ENCODE measurements around the gene STIMATE. TPM values are rescaled to one million over a fixed set of nuclear protein-coding genes. Genes with fewer than 3 reads are reported as not detected.

The STIMATE gene
- total and polyA plus RNA-seq, 12 donors: 15.4 to 42.8 (median 22.2) TPM

- WGBS, 4 donors: 75 to 80% (median 78%) methylated on average over 6 of the region's 6 CpGs
- Histone ChIP-seq H3K27me3 (no peaks in the 10 kb centered on the region), H3K36me3 (replicated peaks in 1 of 2) (peaks cover 0 to 5% of the 10 kb centered on the region in 2 donors), H3K9me3 (replicated peaks in 1 of 3) (no peaks in the 10 kb centered on the region), H3K27ac (no peak overlapping the region), H3K4me3 (no peak overlapping the region), H3K4me1 (replicated peaks in 1 of 2) (peaks cover 0 to 4% of the 10 kb centered on the region in 2 donors)
- intact Hi-C loops (cut with DNase I): loop anchor here in 1 of 2 donors (10.0 kb wide), 1 partner anchor 149 kb away; no protein-coding TSS in a partner anchor
- TF ChIP-seq, protein P1, sequence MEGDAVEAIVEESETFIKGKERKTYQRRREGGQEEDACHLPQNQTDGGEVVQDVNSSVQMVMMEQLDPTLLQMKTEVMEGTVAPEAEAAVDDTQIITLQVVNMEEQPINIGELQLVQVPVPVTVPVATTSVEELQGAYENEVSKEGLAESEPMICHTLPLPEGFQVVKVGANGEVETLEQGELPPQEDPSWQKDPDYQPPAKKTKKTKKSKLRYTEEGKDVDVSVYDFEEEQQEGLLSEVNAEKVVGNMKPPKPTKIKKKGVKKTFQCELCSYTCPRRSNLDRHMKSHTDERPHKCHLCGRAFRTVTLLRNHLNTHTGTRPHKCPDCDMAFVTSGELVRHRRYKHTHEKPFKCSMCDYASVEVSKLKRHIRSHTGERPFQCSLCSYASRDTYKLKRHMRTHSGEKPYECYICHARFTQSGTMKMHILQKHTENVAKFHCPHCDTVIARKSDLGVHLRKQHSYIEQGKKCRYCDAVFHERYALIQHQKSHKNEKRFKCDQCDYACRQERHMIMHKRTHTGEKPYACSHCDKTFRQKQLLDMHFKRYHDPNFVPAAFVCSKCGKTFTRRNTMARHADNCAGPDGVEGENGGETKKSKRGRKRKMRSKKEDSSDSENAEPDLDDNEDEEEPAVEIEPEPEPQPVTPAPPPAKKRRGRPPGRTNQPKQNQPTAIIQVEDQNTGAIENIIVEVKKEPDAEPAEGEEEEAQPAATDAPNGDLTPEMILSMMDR (IDR thresholded peaks at IDR 0.05): no peak
- TF ChIP-seq POLR2A (IDR thresholded peaks at IDR 0.05): no peak
- no peak for DNase-seq
These were observed 28.3 kb upstream of the STIMATE start for GRCh38 chr3:52925405-52926313.

- no peak overlapping the region for H3K4me3 ChIP-seq
- DNase-seq: no peak
- WGBS, 4 donors: 82 to 89% (median 87%) methylated on average over 2 of the region's 2 CpGs
- TF ChIP-seq, protein P1 (IDR thresholded peaks at IDR 0.05): no peak
- TF ChIP-seq POLR2A (IDR thresholded peaks at IDR 0.05): no peak
- H3K36me3 ChIP-seq (replicated peaks in 1 of 2): no peaks in the 10 kb centered on the region
- H3K4me1 ChIP-seq (replicated peaks in 1 of 2): peaks cover 0 to 4% of the 10 kb centered on the region in 2 donors
- no peak overlapping the region for H3K27ac ChIP-seq
- intact Hi-C loops (cut with DNase I): loop anchor here in 1 of 2 donors (10.0 kb wide), 1 partner anchor 151 kb away; no protein-coding TSS in a partner anchor
- H3K27me3 ChIP-seq: no peaks in the 10 kb centered on the region
- H3K9me3 ChIP-seq (replicated peaks in 1 of 3): no peaks in the 10 kb centered on the region
These were observed 26.6 kb upstream of the STIMATE start for GRCh38 chr3:52923963-52924362.

DNA sequence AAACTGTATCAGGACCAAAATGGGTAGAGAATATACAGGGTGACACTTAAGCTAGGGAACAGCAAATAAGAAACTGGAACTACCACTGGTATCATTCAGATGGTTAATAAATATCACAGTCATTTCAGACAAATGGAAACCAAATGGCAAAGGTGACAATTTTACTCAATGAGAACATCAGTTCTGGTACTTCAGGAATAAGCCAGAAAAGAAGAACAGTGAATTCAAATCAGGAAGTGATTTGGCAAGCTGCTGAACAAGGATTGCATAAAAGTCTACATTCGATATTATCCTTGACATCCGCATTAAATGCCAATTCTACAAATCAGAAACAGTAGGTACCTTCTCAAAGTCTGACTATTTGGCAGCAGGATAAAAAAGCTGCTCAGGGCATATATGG, 23.5 kb upstream of the STIMATE start:
- intact Hi-C loops (cut with DNase I): loop anchor here in 1 of 2 donors (10.0 kb wide), 1 partner anchor 154 kb away; no protein-coding TSS in a partner anchor
- no peak for DNase-seq
- TF ChIP-seq, protein P1 (IDR thresholded peaks at IDR 0.05): no peak
- TF ChIP-seq POLR2A (IDR thresholded peaks at IDR 0.05): no peak
- WGBS, 4 donors: 56 to 75% (median 64%) methylated on average over 2 of the region's 2 CpGs
- H3K36me3 ChIP-seq (replicated peaks in 1 of 2): no peaks in the 10 kb centered on the region
- H3K4me1 ChIP-seq (replicated peaks in 1 of 2): peaks cover 0 to 11% of the 10 kb centered on the region in 2 donors
- H3K27me3 ChIP-seq: no peaks in the 10 kb centered on the region
- no peak overlapping the region for H3K4me3 ChIP-seq
- H3K9me3 ChIP-seq (replicated peaks in 1 of 3): no peaks in the 10 kb centered on the region
- H3K27ac ChIP-seq: no peak overlapping the region

GRCh38 chr3:52917044-52917443, 19.7 kb upstream of the STIMATE start:
- 34 to 47% (median 42%) methylated on average over 3 of the region's 3 CpGs for WGBS, 4 donors
- H3K36me3 ChIP-seq (replicated peaks in 1 of 2): peaks cover 0 to 12% of the 10 kb centered on the region in 2 donors

More at GRCh38 chr3:52917044-52917443, 19.7 kb upstream of the STIMATE start:
- no peak overlapping the region for H3K27ac ChIP-seq
- H3K4me1 ChIP-seq (replicated peaks in 1 of 2): peaks cover 0 to 11% of the 10 kb centered on the region in 2 donors
- TF ChIP-seq POLR2A (IDR thresholded peaks at IDR 0.05): no peak
- TF ChIP-seq, protein P1 (IDR thresholded peaks at IDR 0.05): no peak
- intact Hi-C loops (cut with DNase I): no loop called here
- H3K4me3 ChIP-seq: no peak overlapping the region
- H3K9me3 ChIP-seq (replicated peaks in 1 of 3): no peaks in the 10 kb centered on the region
- DNase-seq: no peak
- H3K27me3 ChIP-seq: no peaks in the 10 kb centered on the region

Data from adrenal gland (tissue), 12 donors.